Measurements from ENCODE around the gene TMPRSS9.
"Not testable (repeated sequence)": the region's sequence is repeated elsewhere in the genome, so short reads cannot be mapped to it uniquely, and the experiment has no call there.

The TMPRSS9 gene

GRCh38 chr19:2443116-2443784, 83.2 kb downstream of the TMPRSS9 start:
- no peak for DNase-seq

- no peak for DNase-seq
These were observed 83.7 kb downstream of the TMPRSS9 start for GRCh38 chr19:2443785-2444182.

GRCh38 chr19:2444251-2445002, 84.4 kb downstream of the TMPRSS9 start:
- DNase-seq: no peak

- DNase-seq: no peak
These were observed 86.3 kb downstream of the TMPRSS9 start for GRCh38 chr19:2446381-2446780.

- DNase-seq: no peak
These were observed 89.0 kb downstream of the TMPRSS9 start for GRCh38 chr19:2449019-2449418.

- DNase-seq: no peak
These were observed 91.1 kb downstream of the TMPRSS9 start for GRCh38 chr19:2451138-2451537.

GRCh38 chr19:2451741-2452140, 91.7 kb downstream of the TMPRSS9 start:
- no peak for DNase-seq

GRCh38 chr19:2453431-2454025, 93.5 kb downstream of the TMPRSS9 start:
- DNase-seq: no peak

GRCh38 chr19:2454199-2454961, 94.3 kb downstream of the TMPRSS9 start:
- no peak for DNase-seq

- DNase-seq: no peak
These were observed 95.1 kb downstream of the TMPRSS9 start for GRCh38 chr19:2454962-2455850.

GRCh38 chr19:2455851-2456570, 95.9 kb downstream of the TMPRSS9 start:
- DNase-seq: peak; percentile 42

GRCh38 chr19:2457394-2458037, 97.5 kb downstream of the TMPRSS9 start:
- no peak for DNase-seq

- no peak for DNase-seq
These were observed 98.0 kb downstream of the TMPRSS9 start for GRCh38 chr19:2458054-2458453.

- DNase-seq: not testable (repeated sequence)
These were observed 98.7 kb downstream of the TMPRSS9 start for GRCh38 chr19:2458776-2459175.

GRCh38 chr19:2460245-2460644, 100.2 kb downstream of the TMPRSS9 start:
- DNase-seq: no peak

GRCh38 chr19:2461751-2462634, 101.9 kb downstream of the TMPRSS9 start:
- DNase-seq: peak; percentile 52

- no peak for DNase-seq
These were observed 102.8 kb downstream of the TMPRSS9 start for GRCh38 chr19:2462635-2463421.

- not testable (repeated sequence) for DNase-seq
These were observed 103.6 kb downstream of the TMPRSS9 start for GRCh38 chr19:2463694-2464093.

GRCh38 chr19:2464389-2464788, 104.3 kb downstream of the TMPRSS9 start:
- DNase-seq: no peak

All from stimulated activated naive CD4-positive, alpha-beta T cell treated with Interleukin-2 at 50 U/mL for 16 hours (primary cell).